ENCODE results near the gene RIN3. TPM values are rescaled to one million over a fixed set of nuclear protein-coding genes. Genes with fewer than 3 reads are reported as not detected.

RIN3 gene
- total RNA-seq, 2 donors from 2014 or later, result 8.8 to 41.6 TPM

DNA sequence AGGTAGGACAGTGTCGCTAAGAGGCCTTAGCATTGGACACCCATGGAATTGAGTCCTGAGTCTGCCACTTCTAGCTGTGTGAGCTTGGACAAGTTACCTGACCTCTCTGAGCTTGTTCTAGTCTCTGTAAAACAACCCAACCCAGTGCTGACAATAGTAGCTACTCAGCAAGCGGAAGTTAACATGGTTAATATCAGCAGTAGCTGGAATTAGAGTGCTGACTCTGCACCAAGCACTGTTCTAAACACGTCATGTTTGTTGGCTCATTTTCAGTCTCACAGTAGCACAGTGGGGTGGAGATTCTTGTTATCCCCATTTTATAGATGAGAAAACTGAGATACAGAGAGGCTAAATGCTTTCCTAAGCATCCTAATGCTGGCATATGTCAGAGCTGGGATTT is 47.5 kb upstream of the RIN3 start:
- no peak overlapping the region for H3K27ac ChIP-seq

DNA sequence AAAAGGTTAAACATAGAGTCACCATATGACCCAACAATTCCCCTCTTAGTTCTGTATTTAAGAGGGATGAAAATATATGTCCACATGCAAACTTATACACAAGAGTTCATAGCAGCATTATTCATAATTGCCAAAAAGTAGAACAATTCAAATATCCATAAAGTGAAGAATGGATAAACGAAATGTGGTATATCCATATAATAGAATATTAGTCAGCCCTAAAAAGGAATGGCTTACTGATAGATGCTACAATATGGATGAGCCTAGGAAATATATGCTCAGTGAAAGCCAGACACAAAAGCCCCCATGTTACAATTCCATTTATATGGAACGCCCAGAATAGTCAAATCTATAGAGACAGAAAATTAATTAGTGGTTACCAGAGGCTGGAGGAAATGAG is 44.1 kb upstream of the RIN3 start:
- TF ChIP-seq, protein P1, sequence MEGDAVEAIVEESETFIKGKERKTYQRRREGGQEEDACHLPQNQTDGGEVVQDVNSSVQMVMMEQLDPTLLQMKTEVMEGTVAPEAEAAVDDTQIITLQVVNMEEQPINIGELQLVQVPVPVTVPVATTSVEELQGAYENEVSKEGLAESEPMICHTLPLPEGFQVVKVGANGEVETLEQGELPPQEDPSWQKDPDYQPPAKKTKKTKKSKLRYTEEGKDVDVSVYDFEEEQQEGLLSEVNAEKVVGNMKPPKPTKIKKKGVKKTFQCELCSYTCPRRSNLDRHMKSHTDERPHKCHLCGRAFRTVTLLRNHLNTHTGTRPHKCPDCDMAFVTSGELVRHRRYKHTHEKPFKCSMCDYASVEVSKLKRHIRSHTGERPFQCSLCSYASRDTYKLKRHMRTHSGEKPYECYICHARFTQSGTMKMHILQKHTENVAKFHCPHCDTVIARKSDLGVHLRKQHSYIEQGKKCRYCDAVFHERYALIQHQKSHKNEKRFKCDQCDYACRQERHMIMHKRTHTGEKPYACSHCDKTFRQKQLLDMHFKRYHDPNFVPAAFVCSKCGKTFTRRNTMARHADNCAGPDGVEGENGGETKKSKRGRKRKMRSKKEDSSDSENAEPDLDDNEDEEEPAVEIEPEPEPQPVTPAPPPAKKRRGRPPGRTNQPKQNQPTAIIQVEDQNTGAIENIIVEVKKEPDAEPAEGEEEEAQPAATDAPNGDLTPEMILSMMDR (IDR thresholded peaks at IDR 0.05), result no peak
- TF ChIP-seq POLR2AphosphoS5 (IDR thresholded peaks at IDR 0.05), result no peak
- no peak for TF ChIP-seq POLR2A (IDR thresholded peaks at IDR 0.05)

More for the DNA sequence above, 47.5 kb upstream of the RIN3 start:
- TF ChIP-seq, protein P1 (IDR thresholded peaks at IDR 0.05), result no peak
- no peak for TF ChIP-seq POLR2A (IDR thresholded peaks at IDR 0.05)
- no peak for TF ChIP-seq POLR2AphosphoS5 (IDR thresholded peaks at IDR 0.05)
- Histone ChIP-seq H3K36me3 (no peaks in the 10 kb centered on the region), H3K4me1 (replicated peaks) (no peaks in the 10 kb centered on the region), H3K9me3 (no peaks in the 10 kb centered on the region), H3K4me3 (no peak overlapping the region), H3K27me3 (replicated peaks; ENCODE audit: insufficient read depth) (no peaks in the 10 kb centered on the region)
- 57% methylated on average over 3 of the region's 3 CpGs for WGBS
- DNase-seq (ENCODE audit: low spot score), result no peak
- intact Hi-C loops (cut with DNase I), result no loop called here

DNA sequence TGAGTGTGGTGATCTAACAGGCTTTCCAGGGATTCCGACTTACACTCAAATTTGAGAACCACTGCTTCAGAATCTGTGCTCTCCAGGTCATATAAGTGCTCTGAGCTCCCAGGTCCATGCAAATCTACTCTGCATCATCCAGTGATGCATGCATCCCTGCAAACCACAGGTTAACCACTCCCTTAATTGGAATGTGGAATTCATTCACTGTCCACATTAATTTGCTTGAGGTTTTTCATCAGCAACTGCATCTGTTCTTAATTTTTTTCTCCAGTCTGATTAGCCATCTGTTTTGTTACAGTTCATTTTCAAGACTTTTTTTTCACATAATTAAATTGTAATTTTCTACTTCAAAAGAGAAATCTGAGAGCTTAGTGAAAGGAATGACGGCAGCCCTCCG is 43.4 kb upstream of the RIN3 start:
- intact Hi-C loops (cut with DNase I), result no loop called here
- DNase-seq (ENCODE audit: low spot score), result no peak
- TF ChIP-seq POLR2A (IDR thresholded peaks at IDR 0.05) (no peak), POLR2AphosphoS5 (IDR thresholded peaks at IDR 0.05) (no peak)
- TF ChIP-seq, protein P1 (IDR thresholded peaks at IDR 0.05), result no peak
- H3K9me3 ChIP-seq, result no peaks in the 10 kb centered on the region
- no peaks in the 10 kb centered on the region for H3K4me1 ChIP-seq (replicated peaks)
- H3K36me3 ChIP-seq, result no peaks in the 10 kb centered on the region
- WGBS, result 62% methylated on average over 3 of the region's 3 CpGs
- H3K4me3 ChIP-seq, result no peak overlapping the region
- H3K27ac ChIP-seq, result no peak overlapping the region
- H3K27me3 ChIP-seq (replicated peaks; ENCODE audit: insufficient read depth), result no peaks in the 10 kb centered on the region

More for the DNA sequence above, 44.1 kb upstream of the RIN3 start:
- WGBS, result 97% methylated on average over 2 of the region's 2 CpGs
- intact Hi-C loops (cut with DNase I), result no loop called here
- Histone ChIP-seq H3K4me1 (replicated peaks) (no peaks in the 10 kb centered on the region), H3K36me3 (no peaks in the 10 kb centered on the region), H3K27ac (no peak overlapping the region), H3K4me3 (no peak overlapping the region), H3K9me3 (no peaks in the 10 kb centered on the region), H3K27me3 (replicated peaks; ENCODE audit: insufficient read depth) (no peaks in the 10 kb centered on the region)
- DNase-seq (ENCODE audit: low spot score), result no peak

DNA sequence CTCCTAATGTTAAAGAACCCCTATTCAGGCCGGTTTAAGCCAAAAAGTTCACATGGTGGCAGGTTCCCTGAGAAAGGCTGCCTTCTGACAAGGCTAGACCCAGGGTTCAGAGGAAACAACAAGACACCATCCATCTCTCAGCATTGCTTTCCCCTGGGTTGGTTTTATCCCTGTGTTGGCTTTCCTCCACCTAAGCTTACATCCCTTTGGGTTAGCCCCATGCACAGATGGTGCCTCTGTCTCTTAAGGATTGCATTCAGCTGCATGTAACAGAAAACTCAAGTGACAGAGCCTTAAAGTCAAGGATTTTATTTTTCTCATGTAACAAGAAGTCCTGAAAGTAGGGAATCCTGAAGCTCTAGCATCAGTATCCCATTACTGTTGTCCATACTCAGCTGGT is 42.8 kb upstream of the RIN3 start:
- no peaks in the 10 kb centered on the region for H3K4me1 ChIP-seq (replicated peaks)
- no peak overlapping the region for H3K4me3 ChIP-seq
- DNase-seq (ENCODE audit: low spot score), result no peak
- TF ChIP-seq POLR2A (IDR thresholded peaks at IDR 0.05) (no peak), POLR2AphosphoS5 (IDR thresholded peaks at IDR 0.05) (no peak)
- TF ChIP-seq, protein P1 (IDR thresholded peaks at IDR 0.05), result no peak
- H3K27me3 ChIP-seq (replicated peaks; ENCODE audit: insufficient read depth), result no peaks in the 10 kb centered on the region
- 100% methylated on average over 1 of the region's 1 CpG for WGBS
- no peaks in the 10 kb centered on the region for H3K36me3 ChIP-seq
- intact Hi-C loops (cut with DNase I), result no loop called here
- H3K27ac ChIP-seq, result no peak overlapping the region
- H3K9me3 ChIP-seq, result no peaks in the 10 kb centered on the region

DNA sequence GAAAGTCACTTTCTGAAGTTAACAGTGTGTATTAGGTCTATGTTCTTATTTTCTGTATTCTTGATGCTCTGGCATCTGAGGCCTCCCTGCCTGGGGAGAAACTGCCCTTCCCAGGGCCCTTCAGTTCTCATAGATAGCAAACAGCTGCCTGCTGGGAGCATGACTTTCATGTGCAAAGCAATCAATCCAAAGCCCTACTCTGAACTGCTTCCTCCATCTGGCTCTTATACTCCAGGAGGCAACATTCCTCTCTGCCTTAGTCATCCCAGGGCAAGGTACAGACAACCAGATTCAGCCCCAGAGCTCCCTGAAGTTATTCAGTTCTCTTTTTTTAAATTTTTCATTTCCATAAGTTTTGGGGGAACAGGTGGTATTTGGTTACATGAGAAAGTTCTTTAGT is 41.7 kb upstream of the RIN3 start:
- DNase-seq (ENCODE audit: low spot score), result no peak
- Histone ChIP-seq H3K27me3 (replicated peaks; ENCODE audit: insufficient read depth) (no peaks in the 10 kb centered on the region), H3K9me3 (no peaks in the 10 kb centered on the region), H3K4me3 (no peak overlapping the region), H3K36me3 (no peaks in the 10 kb centered on the region), H3K4me1 (replicated peaks) (no peaks in the 10 kb centered on the region), H3K27ac (no peak overlapping the region)
- intact Hi-C loops (cut with DNase I), result no loop called here
- TF ChIP-seq POLR2A (IDR thresholded peaks at IDR 0.05), result no peak
- no peak for TF ChIP-seq POLR2AphosphoS5 (IDR thresholded peaks at IDR 0.05)
- TF ChIP-seq, protein P1 (IDR thresholded peaks at IDR 0.05), result no peak

All from prostate gland (tissue), 2 donors.